ENCODE results near the gene CACFD1.

CACFD1 gene

GRCh38 chr9:133499892-133500270, 40.1 kb downstream of the CACFD1 start:
- DNase-seq (ENCODE audit: low read depth in 2 of 2), result no peak

GRCh38 chr9:133502112-133502511, 42.3 kb downstream of the CACFD1 start:
- DNase-seq (ENCODE audit: low read depth in 2 of 2), result no peak

GRCh38 chr9:133505186-133505830, 45.5 kb downstream of the CACFD1 start:
- no peak for DNase-seq (ENCODE audit: low read depth in 2 of 2)

- no peak for DNase-seq (ENCODE audit: low read depth in 2 of 2)
These were observed 46.3 kb downstream of the CACFD1 start for GRCh38 chr9:133505901-133506652.

DNA sequence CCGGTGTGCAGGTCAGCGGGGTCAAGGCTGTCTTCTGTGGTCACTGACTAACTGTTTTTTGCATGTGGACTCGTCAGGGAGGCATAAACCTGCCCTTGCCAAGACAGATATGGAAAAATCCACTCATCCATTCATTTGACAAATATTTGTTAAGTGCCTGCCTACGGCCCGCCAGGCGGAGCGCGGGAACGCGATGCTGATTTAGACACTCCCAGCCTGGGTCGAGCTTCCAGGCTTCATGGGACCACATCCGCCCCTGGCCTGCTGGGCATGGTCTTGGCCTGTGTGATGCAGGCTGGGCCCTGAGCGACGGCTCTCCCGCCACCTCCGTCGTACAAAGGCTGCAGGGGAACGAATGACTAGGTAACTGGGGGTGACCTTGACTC, 46.9 kb downstream of the CACFD1 start:
- no peak for DNase-seq (ENCODE audit: low read depth in 2 of 2)

- no peak for DNase-seq (ENCODE audit: low read depth in 2 of 2)
These were observed 47.6 kb downstream of the CACFD1 start for GRCh38 chr9:133507246-133507965.

- DNase-seq (ENCODE audit: low read depth in 2 of 2), result no peak
These were observed 48.3 kb downstream of the CACFD1 start for GRCh38 chr9:133508046-133508445.

- DNase-seq (ENCODE audit: low read depth in 2 of 2), result no peak
These were observed 49.7 kb downstream of the CACFD1 start for GRCh38 chr9:133509179-133510083.

GRCh38 chr9:133510926-133511505, 51.2 kb downstream of the CACFD1 start:
- DNase-seq (ENCODE audit: low read depth in 2 of 2), result no peak

GRCh38 chr9:133511607-133512006, 51.8 kb downstream of the CACFD1 start:
- DNase-seq (ENCODE audit: low read depth in 2 of 2), result no peak

DNA sequence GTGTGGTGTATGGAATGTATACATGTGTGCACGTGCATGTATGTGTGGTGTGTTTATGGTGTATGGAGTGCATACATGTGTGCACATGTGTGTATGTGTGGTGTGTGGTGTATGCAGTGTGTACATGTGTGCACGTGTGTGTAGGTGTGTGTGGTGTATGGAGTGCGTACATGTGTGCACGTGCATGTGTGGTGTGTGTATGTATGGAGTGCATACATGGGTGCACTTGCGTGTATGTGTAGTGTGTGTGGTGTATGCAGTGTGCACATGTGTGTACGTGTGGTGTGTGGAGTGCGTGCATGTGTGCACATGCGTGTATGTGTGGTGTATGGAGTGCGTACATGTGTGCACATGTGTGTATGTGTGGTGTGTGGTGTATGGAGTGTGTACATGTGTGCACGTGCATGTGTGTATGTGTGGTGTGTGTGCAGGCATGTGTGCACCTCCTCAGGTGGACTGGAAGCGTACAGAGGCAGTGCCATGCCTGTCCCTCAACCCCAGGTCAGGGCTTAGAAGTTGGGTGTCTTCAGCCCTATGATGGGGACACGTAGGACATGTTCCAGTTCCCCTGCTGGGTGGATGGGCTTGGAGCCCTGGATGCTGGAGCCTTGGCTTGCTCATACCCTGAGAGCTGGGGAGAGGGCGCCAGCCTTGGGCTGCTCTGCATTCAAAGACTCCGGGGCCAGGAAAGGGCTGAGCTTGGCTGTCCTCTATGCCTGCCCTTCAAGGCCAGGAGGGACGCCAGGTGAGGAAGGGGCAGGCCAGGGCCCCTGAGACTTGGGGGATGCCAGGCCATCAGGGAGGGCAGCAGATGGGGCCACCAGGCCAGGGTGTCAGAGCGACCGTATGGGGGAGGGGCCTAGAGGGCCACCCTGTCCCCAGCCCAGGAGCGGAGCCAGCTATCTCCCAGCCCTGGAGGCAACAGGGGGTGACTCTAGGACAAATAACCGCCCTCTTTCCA, 52.8 kb downstream of the CACFD1 start:
- no peak for DNase-seq (ENCODE audit: low read depth in 2 of 2)

DNA sequence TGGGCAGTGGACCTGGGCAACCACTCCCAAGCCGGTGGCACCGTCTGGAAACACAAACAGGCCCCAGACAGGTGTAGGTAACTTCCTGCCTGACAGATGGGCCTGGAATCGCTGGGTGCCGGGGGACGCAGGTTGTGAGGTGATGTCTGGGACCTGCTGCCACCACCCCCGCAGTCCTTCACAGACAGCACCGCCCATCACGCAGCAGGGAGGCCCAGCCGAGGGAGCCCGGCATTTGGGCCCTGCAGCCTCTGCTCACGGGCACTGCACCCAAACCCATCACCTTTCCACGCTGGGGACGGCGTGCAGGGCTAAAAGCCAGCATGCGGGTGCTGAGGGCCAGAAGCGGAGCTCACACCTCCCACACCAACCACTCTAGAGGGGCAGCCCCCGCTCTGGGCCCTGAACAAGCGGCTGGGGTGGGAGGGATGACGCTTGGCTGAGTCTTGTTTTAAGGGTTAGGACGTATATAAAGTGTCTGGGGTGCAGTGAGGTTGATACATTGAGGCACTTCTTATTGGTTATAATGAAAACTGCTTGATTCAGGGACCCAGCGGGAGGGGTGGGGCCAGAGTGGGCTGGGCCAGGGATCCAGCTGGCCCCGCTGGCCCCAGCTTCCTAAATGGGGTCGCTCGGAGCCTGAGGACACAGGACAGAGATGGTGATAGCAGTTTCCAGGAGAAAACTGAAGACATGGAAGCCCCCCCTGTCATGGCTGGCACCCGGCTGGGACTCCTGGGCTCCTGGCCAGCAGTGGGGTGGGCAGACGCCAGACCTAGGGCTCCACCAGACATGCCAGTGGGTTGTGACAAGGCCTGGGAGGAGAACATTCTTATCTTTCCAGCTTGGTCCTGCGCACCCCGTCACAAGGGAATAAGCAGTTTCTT, 53.7 kb downstream of the CACFD1 start:
- DNase-seq (ENCODE audit: low read depth in 2 of 2), result no peak

DNA sequence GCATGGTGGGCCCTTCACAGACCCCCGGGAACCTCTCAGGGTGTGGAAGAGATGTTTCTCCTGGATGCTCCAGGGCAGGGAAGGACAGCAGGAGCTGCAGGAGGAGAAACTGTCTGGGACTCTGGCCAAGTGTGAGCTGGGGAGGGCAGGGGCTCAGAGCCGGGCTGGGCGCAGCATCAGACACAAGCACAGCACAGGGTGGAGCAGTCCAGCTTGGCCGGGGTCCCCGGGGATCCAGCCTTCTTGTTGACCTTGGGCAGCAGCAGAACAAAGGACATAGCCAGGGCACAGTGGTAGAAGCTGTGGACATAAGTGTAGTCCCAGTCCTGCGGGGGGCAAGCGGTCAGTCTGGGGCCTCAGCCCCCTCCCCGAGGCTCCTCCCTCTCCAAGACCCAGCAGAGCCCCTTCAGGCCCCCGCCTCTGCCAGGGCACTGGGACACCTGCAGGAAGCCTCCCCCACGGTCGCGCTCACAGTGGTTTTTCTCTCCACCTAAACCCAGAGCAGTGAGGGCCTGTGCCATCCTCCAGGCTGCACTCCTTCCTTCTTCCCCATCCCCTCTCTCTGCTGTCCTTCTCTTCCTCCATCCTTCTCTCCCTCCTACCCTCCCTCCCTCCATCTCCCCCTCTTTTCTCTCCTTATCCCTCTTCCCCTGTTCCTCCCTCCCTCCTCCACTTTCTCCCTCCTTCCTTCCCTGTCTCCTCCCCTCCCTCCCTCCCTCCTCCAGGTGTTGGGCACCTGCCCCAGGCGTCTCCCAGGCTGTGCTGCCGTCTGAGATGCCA, 54.9 kb downstream of the CACFD1 start:
- no peak for DNase-seq (ENCODE audit: low read depth in 2 of 2)

DNA sequence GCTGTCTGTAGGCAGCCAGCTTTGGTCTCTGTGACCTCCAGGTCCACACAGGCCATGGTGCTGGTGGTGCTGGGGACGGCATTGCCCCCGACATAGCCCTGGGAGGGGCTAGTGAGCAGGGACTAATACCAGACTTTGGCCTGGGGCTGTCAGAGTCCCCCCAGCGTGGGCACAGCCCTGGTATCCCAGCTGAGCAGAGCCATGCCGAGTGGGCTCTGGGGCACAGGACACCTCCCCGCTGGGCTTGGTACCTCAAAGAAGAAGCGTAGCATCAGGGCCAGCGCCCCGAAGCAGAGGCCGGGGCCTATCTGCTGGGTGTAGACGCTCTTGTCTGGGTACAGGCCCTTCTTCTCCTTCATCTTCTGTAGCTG, 55.4 kb downstream of the CACFD1 start:
- no peak for DNase-seq (ENCODE audit: low read depth in 2 of 2)

GRCh38 chr9:133515615-133516255, 56.0 kb downstream of the CACFD1 start:
- no peak for DNase-seq (ENCODE audit: low read depth in 2 of 2)

- DNase-seq (ENCODE audit: low read depth in 2 of 2), result no peak
These were observed 56.6 kb downstream of the CACFD1 start for GRCh38 chr9:133516256-133516960.

- no peak for DNase-seq (ENCODE audit: low read depth in 2 of 2)
These were observed 57.2 kb downstream of the CACFD1 start for GRCh38 chr9:133516961-133517350.

Data from stimulated activated CD4-positive, alpha-beta T cell treated with anti-CD3 and anti-CD28 coated beads, Interleukin-4, amount 100 ng/mL, for 48 hours (primary cell).